SU-DHL-6 (cell line): Measurements from ENCODE around the gene CNTN1.

Experiments used
- H2AFZ ChIP-seq: fragments of 200-600 bp; sonication (generic); 2 replicates; pipeline ENCODE4 v1.6.1; 2014; ENCODE audit warnings: low read depth, mild to moderate bottlenecking, moderate library complexity, mixed read lengths, antibody characterized with exemption, low read length; ENCODE audit not compliant: severe bottlenecking
- H3F3A ChIP-seq: fragments of 200-600 bp; shearing (Covaris generic); 2 replicates; pipeline ENCODE4 v1.6.0; 2016; ENCODE audit warnings: antibody characterized with exemption, mild to moderate bottlenecking; ENCODE audit not compliant: insufficient read depth
- H3K27ac ChIP-seq: fragments of 200-600 bp; sonication (generic); 2 replicates; pipeline ENCODE4 v1.5.1; 2016; ENCODE audit warnings: low read depth, mild to moderate bottlenecking, low read length, moderate library complexity, mixed read lengths
- H3K27me3 ChIP-seq: fragments of 200-600 bp; sonication (generic), shearing (Covaris generic); 2 replicates; pipeline ENCODE4 v1.6.0; 2014; ENCODE audit warnings: mild to moderate bottlenecking, low read length
- H3K36me3 ChIP-seq: fragments of 200-600 bp; sonication (generic); 2 replicates; pipeline ENCODE4 v1.6.1; 2014; ENCODE audit warnings: mild to moderate bottlenecking, low read length, mixed read lengths
- H3K4me2 ChIP-seq: fragments of 300-600, 200-600 bp; shearing (Covaris generic), sonication (generic); 2 replicates; pipeline ENCODE4 v1.6.0; 2014; ENCODE audit warnings: low read length, low read depth, mild to moderate bottlenecking; ENCODE audit not compliant: poor library complexity, severe bottlenecking
- H3K4me3 ChIP-seq: fragments of 200-600 bp; sonication (generic); 2 replicates; pipeline ENCODE4 v1.5.1; 2014; ENCODE audit warnings: antibody characterized with exemption, low read length, mild to moderate bottlenecking, mixed read lengths; ENCODE audit not compliant: insufficient read depth, poor library complexity, severe bottlenecking
- H3K79me2 ChIP-seq: fragments of 200-600 bp; sonication (generic); 2 replicates; pipeline ENCODE4 v1.6.1; 2014; ENCODE audit warnings: mild to moderate bottlenecking, low read length, moderate library complexity; ENCODE audit not compliant: insufficient read depth
- H3K9ac ChIP-seq: fragments of 200-600 bp; sonication (generic); 2 replicates; pipeline ENCODE4 v1.7.0; 2014; ENCODE audit warnings: mild to moderate bottlenecking, low read length
- H3K9me2 ChIP-seq: fragments of 200-600 bp; sonication (generic); replicated peaks from 2 replicates; pipeline ENCODE4 v1.6.1; 2014; ENCODE audit warnings: low read length; ENCODE audit not compliant: insufficient read depth
- H3K9me3 ChIP-seq: fragments of 200-600 bp; sonication (generic); 2 replicates; pipeline ENCODE4 v1.6.1; 2014; ENCODE audit warnings: low read length, mixed read lengths; ENCODE audit not compliant: insufficient read depth
- H4K20me1 ChIP-seq: fragments of 200-600 bp; sonication (generic); 2 replicates; pipeline ENCODE4 v1.6.1; 2014; ENCODE audit warnings: low read depth, mild to moderate bottlenecking, antibody characterized with exemption, low read length, moderate library complexity, mixed read lengths
- EZH2phosphoT487 ChIP-seq: fragments of 200-600 bp; sonication (generic), shearing (Covaris generic); conservative IDR thresholded peaks from 2 replicates; pipeline ENCODE4 v1.6.1; 2018; ENCODE audit warnings: mild to moderate bottlenecking, antibody characterized with exemption, low read length, moderate library complexity, mixed read lengths
- TF ChIP-seq, protein P1 (sequence below): fragments of 200-600 bp; sonication (generic); IDR thresholded peaks from one replicate; pipeline ENCODE4 v1.5.1; 2017; ENCODE audit warnings: antibody characterized with exemption, mild to moderate bottlenecking, low read length, moderate library complexity; ENCODE audit not compliant: insufficient read depth, poor library complexity, severe bottlenecking

CNTN1 gene

DNA sequence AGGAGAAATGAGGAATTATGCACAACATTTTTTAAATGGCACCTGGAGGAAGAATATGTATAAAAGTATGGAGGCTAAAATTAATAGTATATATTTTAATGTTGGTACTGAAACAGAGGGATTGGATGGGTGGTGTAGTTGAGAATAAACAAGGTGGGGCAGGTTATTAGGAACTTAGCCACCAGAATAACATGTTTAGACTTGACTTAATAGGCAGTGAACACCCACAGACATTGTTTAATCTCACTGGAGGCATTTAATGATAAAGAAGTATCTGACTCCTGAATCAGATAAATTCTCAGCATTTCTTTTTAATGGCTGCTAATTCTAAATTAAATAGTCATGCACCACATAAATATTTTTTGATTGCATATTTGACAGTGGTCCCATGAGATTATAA is 139.7 kb downstream of the CNTN1 start:
- Histone ChIP-seq H3K36me3 (no peaks in the 10 kb centered on the region), H3K27ac (no peak overlapping the region), H3K9me3 (no peaks in the 10 kb centered on the region), H3K27me3 (no peaks in the 10 kb centered on the region), H3K9ac (no peak overlapping the region), H2AFZ (no peak overlapping the region), H4K20me1 (no peaks in the 10 kb centered on the region), H3K9me2 (no peaks in the 10 kb centered on the region), H3K4me3 (no peak overlapping the region), H3F3A (no peaks in the 10 kb centered on the region), H3K79me2 (no peaks in the 10 kb centered on the region), H3K4me2 (no peak overlapping the region)
- TF ChIP-seq, protein P1, sequence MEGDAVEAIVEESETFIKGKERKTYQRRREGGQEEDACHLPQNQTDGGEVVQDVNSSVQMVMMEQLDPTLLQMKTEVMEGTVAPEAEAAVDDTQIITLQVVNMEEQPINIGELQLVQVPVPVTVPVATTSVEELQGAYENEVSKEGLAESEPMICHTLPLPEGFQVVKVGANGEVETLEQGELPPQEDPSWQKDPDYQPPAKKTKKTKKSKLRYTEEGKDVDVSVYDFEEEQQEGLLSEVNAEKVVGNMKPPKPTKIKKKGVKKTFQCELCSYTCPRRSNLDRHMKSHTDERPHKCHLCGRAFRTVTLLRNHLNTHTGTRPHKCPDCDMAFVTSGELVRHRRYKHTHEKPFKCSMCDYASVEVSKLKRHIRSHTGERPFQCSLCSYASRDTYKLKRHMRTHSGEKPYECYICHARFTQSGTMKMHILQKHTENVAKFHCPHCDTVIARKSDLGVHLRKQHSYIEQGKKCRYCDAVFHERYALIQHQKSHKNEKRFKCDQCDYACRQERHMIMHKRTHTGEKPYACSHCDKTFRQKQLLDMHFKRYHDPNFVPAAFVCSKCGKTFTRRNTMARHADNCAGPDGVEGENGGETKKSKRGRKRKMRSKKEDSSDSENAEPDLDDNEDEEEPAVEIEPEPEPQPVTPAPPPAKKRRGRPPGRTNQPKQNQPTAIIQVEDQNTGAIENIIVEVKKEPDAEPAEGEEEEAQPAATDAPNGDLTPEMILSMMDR, result no peak
- TF ChIP-seq EZH2phosphoT487, result no peak

DNA sequence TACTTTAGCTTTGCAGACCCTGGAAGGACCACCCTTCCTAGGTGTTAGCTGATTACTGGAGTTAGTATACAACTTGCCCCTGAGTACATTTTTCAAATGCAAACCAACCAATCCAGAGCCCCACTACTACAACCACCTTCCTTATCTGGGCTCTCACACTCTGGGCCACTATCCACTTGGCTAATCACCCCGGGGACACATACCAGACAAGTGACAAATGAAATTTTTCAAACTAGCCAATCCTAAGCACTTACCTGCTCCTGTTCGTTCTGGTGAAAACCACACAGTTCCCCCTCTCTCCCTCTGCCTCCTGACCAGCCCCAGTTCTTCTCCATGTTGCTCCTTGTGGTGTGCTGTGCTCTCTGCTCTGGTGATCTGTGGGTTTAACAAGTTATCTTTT is 140.4 kb downstream of the CNTN1 start:
- H3K27me3 ChIP-seq, result no peaks in the 10 kb centered on the region
- H3K9me2 ChIP-seq, result no peaks in the 10 kb centered on the region
- H3K27ac ChIP-seq, result no peak overlapping the region
- TF ChIP-seq EZH2phosphoT487, result no peak
- TF ChIP-seq, protein P1, result no peak
- no peak overlapping the region for H3K9ac ChIP-seq
- no peaks in the 10 kb centered on the region for H4K20me1 ChIP-seq
- H3F3A ChIP-seq, result no peaks in the 10 kb centered on the region
- H3K9me3 ChIP-seq, result no peaks in the 10 kb centered on the region
- no peak overlapping the region for H3K4me2 ChIP-seq
- no peak overlapping the region for H3K4me3 ChIP-seq
- no peaks in the 10 kb centered on the region for H3K79me2 ChIP-seq
- no peak overlapping the region for H2AFZ ChIP-seq
- H3K36me3 ChIP-seq, result no peaks in the 10 kb centered on the region

DNA sequence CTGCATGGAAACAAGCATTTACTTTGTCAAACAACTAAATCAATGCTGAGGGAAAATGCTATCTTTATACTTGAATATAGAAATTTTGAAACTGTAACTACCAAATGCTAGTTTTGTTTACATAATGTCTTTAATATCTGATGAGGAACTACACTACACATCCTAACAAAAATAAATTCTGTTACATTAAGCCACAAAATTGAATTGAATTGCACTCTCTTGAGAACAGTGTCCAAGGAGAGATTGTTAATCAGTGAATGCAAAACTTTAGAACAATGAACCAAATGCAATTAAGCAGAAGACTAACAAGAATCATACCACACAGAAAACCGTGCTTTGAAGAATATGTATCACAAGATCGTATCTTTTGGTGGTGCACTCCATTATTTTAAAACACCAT is 141.6 kb downstream of the CNTN1 start:
- no peaks in the 10 kb centered on the region for H3K79me2 ChIP-seq
- H3K9me3 ChIP-seq, result no peaks in the 10 kb centered on the region
- H3K36me3 ChIP-seq, result no peaks in the 10 kb centered on the region
- TF ChIP-seq, protein P1, result no peak
- no peak for TF ChIP-seq EZH2phosphoT487
- no peak overlapping the region for H3K9ac ChIP-seq
- no peak overlapping the region for H3K4me2 ChIP-seq
- H3K27ac ChIP-seq, result no peak overlapping the region
- H4K20me1 ChIP-seq, result no peaks in the 10 kb centered on the region
- no peaks in the 10 kb centered on the region for H3K9me2 ChIP-seq
- no peak overlapping the region for H2AFZ ChIP-seq
- H3K27me3 ChIP-seq, result no peaks in the 10 kb centered on the region
- H3F3A ChIP-seq, result no peaks in the 10 kb centered on the region
- no peak overlapping the region for H3K4me3 ChIP-seq
